ENCODE measurements around the gene TNFRSF1A.

The TNFRSF1A gene

DNA sequence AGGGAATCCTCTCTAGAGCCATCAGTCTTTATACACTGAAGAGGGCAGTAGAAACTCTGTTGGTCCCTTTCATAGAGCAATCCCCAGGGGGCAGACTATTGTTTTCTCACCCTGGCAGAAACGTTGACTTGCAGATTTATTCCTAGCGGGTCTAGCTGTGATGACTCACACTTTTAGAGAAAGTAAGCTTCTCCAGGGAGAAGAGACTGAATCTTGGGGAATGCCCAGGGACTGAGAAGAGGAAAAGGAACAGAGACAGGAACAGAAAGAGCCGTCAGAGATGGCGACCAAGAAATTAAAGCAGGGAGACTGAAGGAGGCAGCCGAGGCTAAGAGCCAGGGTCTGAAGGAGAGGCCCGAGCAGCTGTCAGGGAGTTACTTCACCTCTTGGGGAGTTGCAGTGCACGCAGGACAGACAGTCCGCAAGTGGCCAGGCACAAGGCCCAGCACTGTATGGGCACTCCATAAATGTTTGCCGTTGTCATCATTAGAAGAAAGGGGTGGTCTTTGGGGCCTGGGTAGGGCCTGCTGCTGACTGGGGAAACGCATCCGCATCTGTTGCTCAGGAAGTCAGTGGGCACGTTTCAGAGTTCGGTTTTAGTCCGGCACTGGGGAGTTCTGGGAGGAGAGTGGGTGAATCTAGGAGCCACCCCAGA lies 18.4 kb downstream of the TNFRSF1A start:
- DNase-seq: peak; percentile 44 to 76

DNA sequence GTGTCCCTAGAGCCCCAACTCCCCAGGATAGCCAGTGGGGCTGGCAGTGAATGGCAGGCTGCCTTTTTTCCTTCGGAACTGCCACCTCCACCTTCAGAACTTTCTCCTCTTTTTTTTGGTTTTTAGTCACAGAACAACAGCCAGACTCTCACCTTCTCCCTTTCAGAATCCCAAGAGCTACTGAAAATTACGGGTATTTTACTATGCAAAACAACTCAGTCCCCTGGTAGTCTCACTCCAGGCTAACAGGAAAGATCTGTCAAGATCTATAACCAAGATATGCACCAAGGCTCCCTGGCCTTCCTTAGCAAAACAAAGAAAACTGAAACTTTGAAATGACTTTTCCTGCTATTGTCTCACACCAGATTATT lies 18.9 kb downstream of the TNFRSF1A start:
- DNase-seq: no peak

GRCh38 chr12:6322352-6322751 lies 19.5 kb downstream of the TNFRSF1A start:
- no peak for DNase-seq

DNA sequence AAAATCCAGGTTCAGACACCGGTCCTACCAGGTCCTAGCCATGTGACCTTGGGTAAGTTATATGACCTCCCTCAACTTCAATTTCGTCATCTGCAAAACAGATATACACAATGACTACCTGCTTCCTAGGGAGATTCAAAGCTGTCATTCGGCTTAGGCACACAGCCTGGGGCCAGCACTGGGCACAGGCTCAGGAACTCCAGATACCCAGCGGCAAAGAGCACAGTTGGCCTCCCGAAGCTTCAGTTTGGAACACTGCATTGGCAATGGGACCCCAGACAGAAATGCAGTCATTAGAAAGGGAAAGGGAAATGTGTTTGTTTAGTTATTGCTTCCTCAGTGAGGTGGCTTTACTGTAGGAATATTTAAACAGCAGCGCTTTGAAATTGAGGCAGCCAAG lies 20.0 kb downstream of the TNFRSF1A start:
- DNase-seq: no peak

DNA sequence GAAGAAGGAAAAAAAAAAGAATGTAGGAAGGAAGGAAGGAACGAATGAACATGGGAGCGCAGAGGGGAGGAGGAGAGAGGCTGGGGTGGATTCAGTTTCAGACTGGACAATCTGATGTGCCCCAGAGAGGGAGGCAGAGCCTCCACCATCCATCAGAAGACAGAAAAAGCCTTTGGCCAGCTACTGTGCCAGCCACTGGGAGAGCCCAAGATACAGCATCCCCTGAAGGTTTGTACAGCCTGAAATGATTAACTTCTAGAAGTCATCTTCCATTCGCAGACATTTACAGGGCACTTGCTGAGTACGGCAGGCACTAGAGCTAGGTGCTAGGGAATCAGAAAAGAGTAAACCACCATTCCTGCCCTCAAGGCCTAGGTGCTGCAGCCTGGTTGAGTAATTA lies 22.4 kb downstream of the TNFRSF1A start:
- DNase-seq: no peak

DNA sequence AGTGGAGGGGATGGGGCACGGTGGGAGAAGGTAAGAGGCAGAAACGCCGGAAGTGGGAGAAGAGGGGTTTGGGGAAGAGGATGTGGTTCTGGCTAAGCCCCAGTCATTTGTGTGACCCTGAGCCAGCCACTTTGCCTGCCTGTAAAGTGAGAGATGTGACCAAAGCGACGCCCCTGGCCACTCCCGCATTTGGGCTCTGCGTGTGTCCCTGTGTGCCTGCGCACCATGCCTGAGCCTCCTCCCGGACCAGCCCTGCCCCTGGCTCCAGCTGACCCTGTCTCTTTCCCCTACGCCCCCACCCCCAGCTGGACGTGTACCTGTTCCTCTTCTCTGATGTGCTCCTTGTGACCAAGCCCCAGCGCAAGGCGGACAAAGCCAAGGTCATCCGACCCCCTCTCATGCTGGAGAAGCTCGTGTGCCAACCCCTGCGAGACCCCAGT lies 23.4 kb downstream of the TNFRSF1A start:
- no peak for DNase-seq

DNA sequence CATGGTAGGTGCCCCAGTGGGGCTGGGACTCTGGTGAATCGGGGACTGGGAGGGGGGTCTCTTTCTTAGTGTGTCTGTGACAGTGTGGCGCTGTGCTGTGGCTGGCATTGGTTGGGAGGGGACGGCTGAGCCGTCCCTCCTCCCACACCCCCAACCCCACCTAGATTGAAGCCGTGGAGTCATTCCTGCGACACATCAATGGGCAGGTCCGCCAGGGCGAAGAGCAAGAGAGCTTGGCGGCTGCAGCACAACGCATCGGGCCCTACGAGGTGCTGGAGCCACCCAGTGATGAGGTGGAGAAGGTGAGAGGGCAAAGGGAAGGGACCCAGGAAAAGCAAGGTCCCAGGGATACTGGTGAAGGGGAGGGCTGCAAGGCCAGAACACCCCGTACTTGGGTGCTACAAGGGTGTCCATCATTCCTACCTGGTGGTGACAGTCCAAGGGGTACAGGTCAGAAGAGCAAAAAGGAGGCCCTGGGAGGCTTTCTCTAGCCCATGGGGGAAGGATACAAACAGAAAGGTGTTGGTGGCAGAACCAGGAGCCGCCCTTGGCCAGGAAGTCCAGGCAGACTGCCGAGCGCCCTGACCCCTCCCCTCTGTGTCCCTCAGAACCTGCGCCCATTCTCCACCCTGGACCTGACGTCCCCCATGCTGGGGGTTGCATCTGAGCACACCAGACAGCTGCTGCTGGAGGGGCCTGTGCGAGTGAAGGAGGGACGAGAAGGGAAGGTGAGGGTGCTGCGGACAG lies 24.0 kb downstream of the TNFRSF1A start:
- no peak for DNase-seq

DNA sequence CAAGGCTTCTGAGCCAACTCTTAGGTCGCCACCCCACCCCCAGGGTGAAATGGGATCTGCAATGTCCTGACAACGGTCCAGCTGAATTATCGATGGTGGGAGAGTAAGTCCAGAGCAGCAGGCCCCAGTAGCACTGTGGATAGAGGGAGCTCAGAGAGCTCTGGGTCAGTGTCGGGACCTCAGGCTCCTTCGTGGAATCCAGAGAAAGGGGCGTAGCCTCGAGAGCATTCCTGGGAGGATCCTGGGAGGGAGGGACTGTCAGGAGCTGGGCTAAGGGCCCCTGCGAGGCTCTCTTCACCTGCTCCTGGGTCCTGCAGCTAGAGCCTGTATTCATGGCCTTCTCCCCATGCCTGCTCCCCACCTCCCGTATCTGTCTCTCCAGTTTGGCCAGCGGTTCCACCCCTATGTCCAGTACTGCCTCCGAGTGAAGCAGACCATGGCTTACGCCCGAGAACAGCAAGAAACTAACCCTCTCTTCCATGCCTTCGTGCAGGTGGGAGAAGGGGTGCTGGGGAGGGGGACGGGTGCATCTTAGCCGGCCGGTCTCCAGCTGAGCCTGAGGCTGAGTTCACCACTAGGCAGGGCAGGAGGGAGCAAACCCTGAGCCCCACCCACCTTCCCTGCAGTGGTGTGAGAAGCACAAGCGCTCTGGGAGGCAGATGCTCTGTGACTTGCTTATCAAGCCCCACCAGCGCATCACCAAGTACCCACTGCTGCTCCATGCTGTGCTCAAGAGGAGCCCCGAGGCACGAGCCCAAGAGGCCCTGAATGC lies 24.8 kb downstream of the TNFRSF1A start:
- DNase-seq: no peak

GRCh38 chr12:6315704-6316597 lies 25.9 kb downstream of the TNFRSF1A start:
- DNase-seq: no peak

DNA sequence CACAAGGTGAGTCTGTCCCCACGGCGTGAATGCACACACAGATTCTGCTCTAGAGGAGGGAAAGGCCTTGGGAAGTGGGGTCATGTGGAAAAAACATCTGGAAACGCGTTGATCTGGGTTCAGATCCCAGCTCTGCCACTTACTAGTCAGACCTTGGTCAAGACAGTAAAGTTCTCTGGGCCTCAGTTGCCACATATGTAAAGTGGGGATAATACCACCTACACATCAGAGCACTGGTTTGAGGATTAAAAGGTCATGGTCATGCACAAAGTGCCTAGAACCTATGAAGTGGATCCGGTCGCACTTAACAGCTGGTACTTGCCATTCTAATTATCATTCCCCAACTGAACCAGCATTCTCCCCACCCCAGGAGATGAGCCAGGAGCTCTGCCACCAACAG lies 26.7 kb downstream of the TNFRSF1A start:
- no peak for DNase-seq

DNA sequence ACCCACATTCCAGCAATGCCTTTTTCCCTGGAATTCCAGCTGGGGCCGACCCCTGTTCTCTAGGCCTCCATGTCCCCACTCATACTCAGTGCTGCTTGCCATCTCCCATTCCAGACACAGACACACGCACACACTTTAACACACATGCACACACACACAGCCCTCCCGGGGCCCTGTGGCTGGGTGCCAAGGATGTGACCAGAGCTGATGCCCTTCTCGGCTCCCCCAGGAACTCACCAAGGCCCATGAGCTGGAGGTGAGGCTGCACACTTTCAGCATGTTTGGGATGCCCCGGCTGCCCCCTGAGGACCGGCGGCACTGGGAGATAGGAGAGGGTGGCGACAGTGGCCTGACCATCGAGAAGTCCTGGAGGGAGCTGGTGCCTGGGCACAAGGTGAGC lies 27.1 kb downstream of the TNFRSF1A start:
- no peak for DNase-seq

GRCh38 chr12:6313326-6313940 lies 28.4 kb downstream of the TNFRSF1A start:
- no peak for DNase-seq

GRCh38 chr12:6312529-6313325 lies 29.1 kb downstream of the TNFRSF1A start:
- DNase-seq: no peak

DNA sequence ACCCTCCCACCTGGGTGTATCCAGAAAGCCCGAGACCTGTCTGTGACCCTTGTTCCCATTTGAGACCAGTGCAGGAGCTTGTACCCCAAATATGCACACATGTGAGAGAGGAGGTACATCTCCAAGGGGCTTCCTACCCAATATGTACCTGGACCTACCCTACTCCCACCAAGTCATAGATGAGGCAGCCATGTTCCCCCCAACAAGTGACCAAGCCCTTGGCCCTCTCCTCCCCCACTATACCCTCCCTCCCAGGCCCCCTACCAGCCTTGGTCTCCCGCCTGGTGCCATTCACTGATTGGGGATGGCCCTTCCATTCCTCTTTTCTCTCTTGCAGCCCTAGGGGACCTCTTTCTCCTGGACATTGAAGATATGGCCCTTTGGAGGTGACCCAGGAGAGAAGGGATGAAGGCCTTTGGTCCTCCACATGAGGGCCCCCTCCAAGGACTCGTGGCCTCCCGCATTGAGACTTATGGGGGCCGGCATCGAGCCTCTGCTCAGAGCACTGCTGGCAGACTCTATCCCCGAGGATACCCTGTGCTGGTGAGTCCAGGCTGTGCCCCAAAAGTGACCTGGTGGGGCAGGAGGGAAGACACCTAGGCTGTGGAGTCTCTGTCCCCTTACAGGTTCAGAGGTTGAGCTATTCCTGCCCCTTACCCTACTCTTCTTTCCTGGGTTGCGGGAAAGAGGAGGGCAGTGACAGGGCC lies 29.9 kb downstream of the TNFRSF1A start:
- DNase-seq: no peak

- DNase-seq: no peak
These were observed 30.9 kb downstream of the TNFRSF1A start for GRCh38 chr12:6310771-6311610.

DNA sequence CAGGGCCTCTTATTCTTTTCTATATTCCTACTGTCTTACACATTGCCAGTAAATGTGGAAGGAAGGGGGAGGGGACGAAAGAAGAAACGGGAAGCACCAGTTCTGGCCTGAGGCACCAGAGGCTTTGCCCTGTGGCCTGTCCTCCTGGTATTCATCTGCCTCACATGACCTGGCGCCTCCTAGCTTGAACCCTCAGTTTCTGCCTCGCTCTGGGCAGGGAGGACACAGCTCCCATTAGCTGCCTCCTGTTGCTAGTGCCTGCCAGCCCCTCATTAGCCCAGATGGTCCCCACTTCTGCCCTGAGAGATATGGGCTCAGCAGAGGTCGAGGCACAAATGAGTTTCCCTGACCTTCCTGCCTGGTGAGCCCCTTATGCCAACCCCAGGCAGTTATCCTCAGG lies 34.3 kb downstream of the TNFRSF1A start:
- no peak for DNase-seq

GRCh38 chr12:6306599-6307220 lies 35.2 kb downstream of the TNFRSF1A start:
- no peak for DNase-seq

DNA sequence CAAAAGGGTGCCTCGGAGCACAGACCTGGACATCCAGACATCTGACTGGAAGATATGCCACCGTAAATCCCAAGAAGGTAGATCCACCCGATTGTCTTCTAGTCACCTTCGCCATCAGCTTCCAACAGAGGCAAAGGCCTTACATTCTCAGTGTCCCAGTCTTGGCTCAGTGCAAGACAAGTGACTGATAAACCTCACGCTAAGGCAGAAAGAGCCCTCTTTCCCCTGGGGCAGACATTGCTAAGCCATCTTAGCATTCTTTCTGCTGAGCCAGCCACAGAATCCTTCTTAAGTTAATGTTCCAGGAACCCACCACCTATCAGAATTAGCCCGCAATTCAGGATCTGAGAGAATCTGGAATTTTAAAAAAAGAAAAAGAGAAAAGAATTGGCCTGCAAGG lies 35.7 kb downstream of the TNFRSF1A start:
- DNase-seq: no peak

DNA sequence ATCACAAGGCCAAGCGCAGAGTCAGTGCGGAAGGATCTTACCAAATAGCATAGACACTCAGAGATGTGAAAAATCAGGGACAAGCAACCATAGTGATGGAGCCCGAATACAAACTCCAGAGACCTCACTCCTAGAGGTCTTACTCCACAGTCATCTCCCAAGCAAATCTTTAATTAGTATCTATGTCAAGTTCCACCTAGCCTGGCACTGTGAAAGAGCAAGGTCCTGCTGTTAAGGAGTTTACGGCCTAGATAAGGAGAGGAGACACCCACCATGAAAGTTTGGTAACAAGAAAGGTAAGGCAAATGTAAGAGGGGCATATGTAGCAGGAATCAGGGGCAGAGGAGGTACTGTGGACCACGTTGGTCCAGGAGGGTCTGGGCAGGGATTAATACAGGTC lies 38.8 kb downstream of the TNFRSF1A start:
- no peak for DNase-seq

Data from NCI-H524 (cell line).